Smooth muscle cell (in vitro differentiated cells): ENCODE data around the gene SLC2A11. TPM values are rescaled to one million over a fixed set of nuclear protein-coding genes. Genes with fewer than 3 reads are reported as not detected.
"Not testable (repeated sequence)": the region's sequence is repeated elsewhere in the genome, so short reads cannot be mapped to it uniquely, and the experiment has no call there.

Experiments
- DNase-seq: peaks from one replicate; lab custom pipeline; 2025; ENCODE audit not compliant: unreplicated experiment; lab: John Stamatoyannopoulos, UW
- H2AFZ ChIP-seq: fragments of 200-600 bp; sonication (generic); 2 replicates; pipeline ENCODE4 v1.6.0; 2016; ENCODE audit warnings: antibody characterized with exemption, low read depth, mild to moderate bottlenecking
- H3F3A ChIP-seq: fragments of 200-600 bp; sonication (generic); 2 replicates; pipeline ENCODE4 v1.6.0; 2017; ENCODE audit warnings: antibody characterized with exemption, low read depth
- H3K27ac ChIP-seq: fragments of 200-600 bp; sonication (generic); 2 replicates; pipeline ENCODE4 v1.5.1; 2016; ENCODE audit warnings: low read depth, mild to moderate bottlenecking
- H3K27me3 ChIP-seq: fragments of 200-600 bp; sonication (generic); 2 replicates; pipeline ENCODE4 v1.6.1; 2016; ENCODE audit warnings: low read depth, mild to moderate bottlenecking
- H3K36me3 ChIP-seq: fragments of 200-600 bp; sonication (generic); 2 replicates; pipeline ENCODE4 v1.5.1; 2016; ENCODE audit warnings: low read depth
- H3K4me1 ChIP-seq: fragments of 200-600 bp; sonication (generic); 2 replicates; pipeline ENCODE4 v1.5.1; 2016; ENCODE audit warnings: low read depth
- H3K4me2 ChIP-seq: fragments of 200-600 bp; sonication (generic); 2 replicates; pipeline ENCODE4 v1.6.0; 2016; ENCODE audit warnings: mild to moderate bottlenecking
- H3K4me3 ChIP-seq: fragments of 200-600 bp; sonication (generic); 2 replicates; pipeline ENCODE4 v1.5.1; 2016; ENCODE audit warnings: mild to moderate bottlenecking
- H3K79me2 ChIP-seq: fragments of 200-600 bp; sonication (generic); 2 replicates; pipeline ENCODE4 v1.6.0; 2016; ENCODE audit warnings: low read depth, mild to moderate bottlenecking
- H3K9ac ChIP-seq: fragments of 200-600 bp; sonication (generic); 2 replicates; pipeline ENCODE4 v1.6.0; 2016; ENCODE audit warnings: low read depth
- H3K9me3 ChIP-seq: fragments of 200-600 bp; sonication (generic); replicated peaks from 2 replicates; pipeline ENCODE4 v1.5.1; 2016; ENCODE audit warnings: low read depth
- H4K20me1 ChIP-seq: fragments of 200-600 bp; sonication (generic); 2 replicates; pipeline ENCODE4 v1.6.0; 2016; ENCODE audit warnings: low read depth
- CTCF ChIP-seq: fragments of 200-600 bp; sonication (generic); IDR thresholded peaks from 2 replicates; pipeline ENCODE4 v1.5.1; 2017; ENCODE audit warnings: borderline replicate concordance, mild to moderate bottlenecking, antibody characterized with exemption; ENCODE audit not compliant: insufficient read depth, poor library complexity, severe bottlenecking
- whole genome bisulfite sequencing: methylation state at CpG from one replicate; pipeline ENCODE4 v1.1.7; 2016; ENCODE audit warnings: low lambda C conversion rate; 5-methylcytosine and 5-hydroxymethylcytosine counted together
- polyA plus RNA-seq: library from polyadenylated mRNA; unstranded; fragments of >200 nt; fragmentation: Nextera tagmentation; extraction: Ambion mirVana; gene quantifications from 2 replicates; pipeline ENCODE4 v1.2.1, GENCODE V29; 2016
- total RNA-seq: library from RNA; depleted of rRNA; stranded (reverse); fragments of >200 nt; gene quantifications from 2 replicates; pipeline ENCODE4 v1.2.3, GENCODE V29; 2014

SLC2A11 gene
- total and polyA plus RNA-seq, 2 experiments from 2014 or later: 3.5 to 9.5 TPM

- no peak for TF ChIP-seq CTCF
- Histone ChIP-seq H3K4me2 (no peak overlapping the region), H2AFZ (no peak overlapping the region), H3F3A (peaks cover 21% of the 10 kb centered on the region), H3K79me2 (peaks cover 18% of the 10 kb centered on the region), H3K4me1 (peaks cover 8% of the 10 kb centered on the region), H3K9ac (no peak overlapping the region), H3K9me3 (no peaks in the 10 kb centered on the region), H3K27me3 (no peaks in the 10 kb centered on the region), H3K4me3 (no peak overlapping the region), H3K36me3 (no peaks in the 10 kb centered on the region), H4K20me1 (peaks cover 43% of the 10 kb centered on the region), H3K27ac (no peak overlapping the region)
- 91% methylated on average over 3 of the region's 3 CpGs for WGBS
- no peak for DNase-seq
Measured at GRCh38 chr22:23897320-23897719, 39.6 kb downstream of the SLC2A11 start.

- Histone ChIP-seq H3K4me2 (no peak overlapping the region), H2AFZ (no peak overlapping the region), H3K4me1 (peaks cover 8% of the 10 kb centered on the region), H3F3A (peaks cover 17% of the 10 kb centered on the region), H3K27ac (no peak overlapping the region), H4K20me1 (peaks cover 43% of the 10 kb centered on the region), H3K79me2 (peaks cover 18% of the 10 kb centered on the region), H3K9me3 (no peaks in the 10 kb centered on the region), H3K4me3 (no peak overlapping the region), H3K36me3 (no peaks in the 10 kb centered on the region), H3K27me3 (no peaks in the 10 kb centered on the region), H3K9ac (no peak overlapping the region)
- TF ChIP-seq CTCF: no peak
- WGBS: 69% methylated on average over 8 of the region's 8 CpGs
- no peak for DNase-seq
Measured at GRCh38 chr22:23898006-23898974, 40.6 kb downstream of the SLC2A11 start.

- no peak for TF ChIP-seq CTCF
- peaks cover 8% of the 10 kb centered on the region for H3K4me1 ChIP-seq
- H3K27ac ChIP-seq: no peak overlapping the region
- no peaks in the 10 kb centered on the region for H3K27me3 ChIP-seq
- H2AFZ ChIP-seq: no peak overlapping the region
- H3K4me2 ChIP-seq: no peak overlapping the region
- peaks cover 17% of the 10 kb centered on the region for H3F3A ChIP-seq
- H3K4me3 ChIP-seq: no peak overlapping the region
- peaks cover 43% of the 10 kb centered on the region for H4K20me1 ChIP-seq
- H3K79me2 ChIP-seq: peaks cover 18% of the 10 kb centered on the region
- H3K9ac ChIP-seq: no peak overlapping the region
- no peaks in the 10 kb centered on the region for H3K9me3 ChIP-seq
- no peak for DNase-seq
- 96% methylated on average over 6 of the region's 6 CpGs for WGBS
- H3K36me3 ChIP-seq: no peaks in the 10 kb centered on the region
Measured at GRCh38 chr22:23899042-23899745, 41.5 kb downstream of the SLC2A11 start.

GRCh38 chr22:23900227-23900626 is 42.6 kb downstream of the SLC2A11 start:
- Histone ChIP-seq H4K20me1 (peaks cover 38% of the 10 kb centered on the region), H3K79me2 (peaks cover 12% of the 10 kb centered on the region), H3F3A (peaks cover 13% of the 10 kb centered on the region)
- not testable (repeated sequence) for H3K4me2 ChIP-seq, H2AFZ ChIP-seq, H3K9ac ChIP-seq, DNase-seq, H3K4me1 ChIP-seq, H3K27ac ChIP-seq, H3K4me3 ChIP-seq, H3K27me3 ChIP-seq, H3K9me3 ChIP-seq, H3K36me3 ChIP-seq
- 94% methylated on average over 4 of the region's 4 CpGs for WGBS
